ENCODE results near the gene FAM210B.
"Not testable (repeated sequence)": the region's sequence is repeated elsewhere in the genome, so short reads cannot be mapped to it uniquely, and the experiment has no call there.

FAM210B gene

GRCh38 chr20:56358600-56359211 is at the start of gene FAM210B:
Gene FAM210B (plus strand): TSS chr20:56358974. CDS start chr20:56359006, 32 bp downstream.
- DNase-seq (ENCODE audit: low read depth): peak; percentile 84

GRCh38 chr20:56316051-56316450 is 42.7 kb upstream of the FAM210B start:
- DNase-seq (ENCODE audit: low read depth): no peak

- no peak for DNase-seq (ENCODE audit: low read depth)
Observed at GRCh38 chr20:56316483-56316882, 42.3 kb upstream of the FAM210B start.

GRCh38 chr20:56322681-56323080 is 36.1 kb upstream of the FAM210B start:
- DNase-seq (ENCODE audit: low read depth): no peak

- DNase-seq (ENCODE audit: low read depth): no peak
Observed at GRCh38 chr20:56323206-56323605, 35.6 kb upstream of the FAM210B start.

- DNase-seq (ENCODE audit: low read depth): no peak
Observed at GRCh38 chr20:56323656-56324055, 35.1 kb upstream of the FAM210B start.

GRCh38 chr20:56324806-56325205 is 34.0 kb upstream of the FAM210B start:
- no peak for DNase-seq (ENCODE audit: low read depth)

GRCh38 chr20:56328861-56329260 is 29.9 kb upstream of the FAM210B start:
- DNase-seq (ENCODE audit: low read depth): no peak

GRCh38 chr20:56336709-56337108 is 22.1 kb upstream of the FAM210B start:
- not testable (repeated sequence) for DNase-seq (ENCODE audit: low read depth)

GRCh38 chr20:56342783-56343182 is 16.0 kb upstream of the FAM210B start:
- DNase-seq (ENCODE audit: low read depth): no peak

GRCh38 chr20:56343861-56344381 is 14.9 kb upstream of the FAM210B start:
- peak; percentile 51 for DNase-seq (ENCODE audit: low read depth)

- no peak for DNase-seq (ENCODE audit: low read depth)
Observed at GRCh38 chr20:56345911-56346310, 12.9 kb upstream of the FAM210B start.

- no peak for DNase-seq (ENCODE audit: low read depth)
Observed at GRCh38 chr20:56347628-56348304, 11.0 kb upstream of the FAM210B start.

- DNase-seq (ENCODE audit: low read depth): no peak
Observed at GRCh38 chr20:56348305-56348693, 10.5 kb upstream of the FAM210B start.

- DNase-seq (ENCODE audit: low read depth): no peak
Observed at GRCh38 chr20:56348746-56349145, 10.0 kb upstream of the FAM210B start.

- no peak for DNase-seq (ENCODE audit: low read depth)
Observed at GRCh38 chr20:56350842-56351241, 7.9 kb upstream of the FAM210B start.

- no peak for DNase-seq (ENCODE audit: low read depth)
Observed at GRCh38 chr20:56352345-56353055, 6.3 kb upstream of the FAM210B start.

- no peak for DNase-seq (ENCODE audit: low read depth)
Observed at GRCh38 chr20:56353356-56353755, 5.4 kb upstream of the FAM210B start.

- no peak for DNase-seq (ENCODE audit: low read depth)
Observed at GRCh38 chr20:56358070-56358469, 704 bp upstream of the FAM210B start.

- DNase-seq (ENCODE audit: low read depth): no peak
Observed at GRCh38 chr20:56359212-56360132, 698 bp downstream of the FAM210B start.

- DNase-seq (ENCODE audit: low read depth): no peak
Observed at GRCh38 chr20:56360133-56360907, 1.5 kb downstream of the FAM210B start.

Measured in activated T-cell treated with anti-CD3 and anti-CD28 coated beads for 48 hours (primary cell).